OCI-LY1 (cell line): ENCODE measurements around the gene USP2.

ENCODE experiments used
- EZH2 ChIP-seq: fragments of 200-600 bp; sonication (generic), shearing (Covaris generic); IDR thresholded peaks from 2 replicates; pipeline ENCODE4 v1.8.0; 2017; ENCODE audit warnings: borderline replicate concordance, mixed run types, mild to moderate bottlenecking, antibody characterized with exemption, low read length, moderate library complexity, mixed read lengths
- TF ChIP-seq, protein P1 (sequence below): fragments of 200-600 bp; sonication (generic), shearing (Covaris generic); IDR thresholded peaks from 2 replicates; pipeline ENCODE4 v1.5.1; 2017; ENCODE audit warnings: mild to moderate bottlenecking, antibody characterized with exemption, low read length, moderate library complexity, mixed read lengths

DNA sequence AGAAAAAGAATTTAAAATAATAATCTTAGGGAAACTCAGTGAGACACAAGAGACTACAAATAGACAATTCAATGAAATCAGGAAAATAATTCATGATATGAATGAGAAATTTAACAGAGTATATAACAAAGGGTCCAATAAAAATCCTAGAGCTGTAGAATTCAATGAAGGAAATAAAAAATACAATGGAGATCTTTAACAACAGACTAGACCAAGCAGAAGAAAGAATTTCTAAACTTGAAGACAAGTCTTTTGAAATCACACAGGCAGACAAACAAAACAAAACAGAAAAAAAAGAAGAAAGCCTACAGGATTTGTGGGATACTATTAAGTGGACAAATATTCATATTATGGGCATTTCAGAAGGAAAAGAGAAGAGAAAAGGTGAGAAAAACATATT is 16.2 kb upstream of the USP2 start:
- TF ChIP-seq, protein P1, sequence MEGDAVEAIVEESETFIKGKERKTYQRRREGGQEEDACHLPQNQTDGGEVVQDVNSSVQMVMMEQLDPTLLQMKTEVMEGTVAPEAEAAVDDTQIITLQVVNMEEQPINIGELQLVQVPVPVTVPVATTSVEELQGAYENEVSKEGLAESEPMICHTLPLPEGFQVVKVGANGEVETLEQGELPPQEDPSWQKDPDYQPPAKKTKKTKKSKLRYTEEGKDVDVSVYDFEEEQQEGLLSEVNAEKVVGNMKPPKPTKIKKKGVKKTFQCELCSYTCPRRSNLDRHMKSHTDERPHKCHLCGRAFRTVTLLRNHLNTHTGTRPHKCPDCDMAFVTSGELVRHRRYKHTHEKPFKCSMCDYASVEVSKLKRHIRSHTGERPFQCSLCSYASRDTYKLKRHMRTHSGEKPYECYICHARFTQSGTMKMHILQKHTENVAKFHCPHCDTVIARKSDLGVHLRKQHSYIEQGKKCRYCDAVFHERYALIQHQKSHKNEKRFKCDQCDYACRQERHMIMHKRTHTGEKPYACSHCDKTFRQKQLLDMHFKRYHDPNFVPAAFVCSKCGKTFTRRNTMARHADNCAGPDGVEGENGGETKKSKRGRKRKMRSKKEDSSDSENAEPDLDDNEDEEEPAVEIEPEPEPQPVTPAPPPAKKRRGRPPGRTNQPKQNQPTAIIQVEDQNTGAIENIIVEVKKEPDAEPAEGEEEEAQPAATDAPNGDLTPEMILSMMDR, result no peak
- TF ChIP-seq EZH2, result no peak
